DND-41 (cell line): ENCODE measurements around the gene ISY1.
"Not testable (repeated sequence)": the region's sequence is repeated elsewhere in the genome, so short reads cannot be mapped to it uniquely, and the experiment has no call there.

ENCODE experiments used
- EZH2 ChIP-seq: IDR thresholded peaks from 3 replicates; pipeline ENCODE4 v1.6.1; 2012; ENCODE audit warnings: borderline replicate concordance, low read depth, mild to moderate bottlenecking, moderate library complexity, low read length, inconsistent platforms; ENCODE audit not compliant: severe bottlenecking
- TF ChIP-seq, protein P1 (sequence below): IDR thresholded peaks from 2 replicates; pipeline ENCODE4 v1.5.1; 2012; ENCODE audit warnings: borderline replicate concordance, low read length, moderate library complexity, mild to moderate bottlenecking; ENCODE audit not compliant: poor library complexity, severe bottlenecking; ENCODE audit errors: extremely low read depth

- TF ChIP-seq, protein P1, sequence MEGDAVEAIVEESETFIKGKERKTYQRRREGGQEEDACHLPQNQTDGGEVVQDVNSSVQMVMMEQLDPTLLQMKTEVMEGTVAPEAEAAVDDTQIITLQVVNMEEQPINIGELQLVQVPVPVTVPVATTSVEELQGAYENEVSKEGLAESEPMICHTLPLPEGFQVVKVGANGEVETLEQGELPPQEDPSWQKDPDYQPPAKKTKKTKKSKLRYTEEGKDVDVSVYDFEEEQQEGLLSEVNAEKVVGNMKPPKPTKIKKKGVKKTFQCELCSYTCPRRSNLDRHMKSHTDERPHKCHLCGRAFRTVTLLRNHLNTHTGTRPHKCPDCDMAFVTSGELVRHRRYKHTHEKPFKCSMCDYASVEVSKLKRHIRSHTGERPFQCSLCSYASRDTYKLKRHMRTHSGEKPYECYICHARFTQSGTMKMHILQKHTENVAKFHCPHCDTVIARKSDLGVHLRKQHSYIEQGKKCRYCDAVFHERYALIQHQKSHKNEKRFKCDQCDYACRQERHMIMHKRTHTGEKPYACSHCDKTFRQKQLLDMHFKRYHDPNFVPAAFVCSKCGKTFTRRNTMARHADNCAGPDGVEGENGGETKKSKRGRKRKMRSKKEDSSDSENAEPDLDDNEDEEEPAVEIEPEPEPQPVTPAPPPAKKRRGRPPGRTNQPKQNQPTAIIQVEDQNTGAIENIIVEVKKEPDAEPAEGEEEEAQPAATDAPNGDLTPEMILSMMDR, result not testable (repeated sequence)
- not testable (repeated sequence) for TF ChIP-seq EZH2
These were observed 72.6 kb downstream of the ISY1 start for GRCh38 chr3:129088312-129088711.
